ENCODE data around the gene ATP6AP1. TPM values are rescaled to one million over a fixed set of nuclear protein-coding genes. Genes with fewer than 3 reads are reported as not detected.

The ATP6AP1 gene
- total RNA-seq, 1 donor: 61.9 TPM

- Histone ChIP-seq H3K4me1 (ENCODE audit: insufficient read depth, low read length) (peaks cover 3% of the 10 kb centered on the region), H2AFZ (ENCODE audit: low read length) (peak overlapping the region; percentile 22), H3K79me2 (ENCODE audit: insufficient read depth, low read length) (peaks cover 20% of the 10 kb centered on the region), H3K27ac (ENCODE audit: low read depth, low read length) (peak overlapping the region; percentile 91), H3K9me3 (ENCODE audit: low read depth, low read length) (no peaks in the 10 kb centered on the region), H3K36me3 (ENCODE audit: insufficient read depth, low read length) (peaks cover 30% of the 10 kb centered on the region), H4K20me1 (ENCODE audit: insufficient read depth, low read length) (peaks cover 20% of the 10 kb centered on the region), H3K4me2 (ENCODE audit: insufficient read depth, low read length) (peak overlapping the region; percentile 82), H3K4me3 (ENCODE audit: insufficient read depth, low read length) (peak overlapping the region; percentile 70), H3K27me3 (ENCODE audit: insufficient read depth, low read length) (no peaks in the 10 kb centered on the region)
- peak; percentile 88 for DNase-seq (ENCODE audit: insufficient read length, low spot score, missing footprints)
- no peak for TF ChIP-seq CTCF (IDR thresholded peaks at IDR 0.05; ENCODE audit: extremely low read depth, low read depth, low read length)
These were observed 31.2 kb upstream of the ATP6AP1 start for GRCh38 chrX:154396973-154397887.

GRCh38 chrX:154397888-154398667, 30.4 kb upstream of the ATP6AP1 start, which contains the start of gene RPL10:
RPL10 (plus strand) TSS chrX:154398377; CDS start chrX:154398520, 143 bp downstream.
- Histone ChIP-seq H3K36me3 (ENCODE audit: insufficient read depth, low read length) (peaks cover 30% of the 10 kb centered on the region), H3K4me2 (ENCODE audit: insufficient read depth, low read length) (peak within 1 kb of the TSS; percentile 85), H3K79me2 (ENCODE audit: insufficient read depth, low read length) (peaks cover 20% of the 10 kb centered on the region), H3K27ac (ENCODE audit: low read depth, low read length) (peak within 1 kb of the TSS; percentile 91), H3K4me1 (ENCODE audit: insufficient read depth, low read length) (peaks cover 3% of the 10 kb centered on the region), H3K9me3 (ENCODE audit: low read depth, low read length) (no peaks in the 10 kb centered on the region), H3K27me3 (ENCODE audit: insufficient read depth, low read length) (no peaks in the 10 kb centered on the region), H3K4me3 (ENCODE audit: insufficient read depth, low read length) (peak within 1 kb of the TSS; percentile 79), H2AFZ (ENCODE audit: low read length) (peak within 1 kb of the TSS; percentile 22), H4K20me1 (ENCODE audit: insufficient read depth, low read length) (peaks cover 20% of the 10 kb centered on the region)
- no peak for TF ChIP-seq CTCF (IDR thresholded peaks at IDR 0.05; ENCODE audit: extremely low read depth, low read depth, low read length)
- peak; percentile 98 for DNase-seq (ENCODE audit: insufficient read length, low spot score, missing footprints)

DNA sequence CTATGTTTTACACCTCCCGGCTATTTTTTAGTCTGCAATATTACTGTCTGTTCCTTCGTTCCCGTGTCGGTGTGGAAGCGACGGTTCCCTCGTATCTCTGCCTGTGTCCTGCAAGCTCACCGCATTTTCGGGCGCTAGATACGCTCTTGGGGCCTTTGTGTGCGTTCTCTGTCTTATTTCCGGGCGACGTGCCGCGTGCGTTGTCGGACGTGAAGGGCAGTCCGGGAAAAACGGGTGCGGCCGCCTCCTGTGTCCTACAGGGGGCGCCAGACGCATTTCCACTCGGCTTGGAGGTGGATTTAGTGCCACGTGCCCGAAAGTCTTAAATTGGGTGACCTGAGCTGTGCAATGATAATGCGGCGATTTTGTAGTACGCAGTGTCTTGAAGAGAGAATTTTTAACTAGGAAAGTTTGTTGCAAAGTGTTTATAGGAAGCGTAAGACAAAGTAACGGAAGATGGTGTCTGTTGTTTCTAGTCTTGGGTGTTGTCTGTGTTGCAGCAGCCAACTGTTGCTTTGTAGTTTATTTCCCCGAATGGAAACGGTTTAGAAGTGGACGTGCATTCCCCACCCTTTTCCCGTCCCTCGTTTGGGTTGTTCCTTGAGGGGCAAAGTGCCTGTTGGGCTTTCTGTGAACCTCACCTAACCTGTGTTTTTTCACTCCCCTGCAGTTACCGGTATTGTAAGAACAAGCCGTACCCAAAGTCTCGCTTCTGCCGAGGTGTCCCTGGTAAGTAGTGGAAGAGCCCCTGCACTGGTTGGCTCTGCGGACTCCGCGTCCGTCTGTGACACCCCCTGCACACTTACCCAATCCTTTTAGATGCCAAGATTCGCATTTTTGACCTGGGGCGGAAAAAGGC, 29.6 kb upstream of the ATP6AP1 start:
- peaks cover 20% of the 10 kb centered on the region for H3K79me2 ChIP-seq (ENCODE audit: insufficient read depth, low read length)
- H2AFZ ChIP-seq (ENCODE audit: low read length): no peak overlapping the region
- H3K4me3 ChIP-seq (ENCODE audit: insufficient read depth, low read length): peak overlapping the region; percentile 79
- peak; percentile 67 for TF ChIP-seq CTCF (IDR thresholded peaks at IDR 0.05; ENCODE audit: extremely low read depth, low read depth, low read length)
- H3K4me2 ChIP-seq (ENCODE audit: insufficient read depth, low read length): peak overlapping the region; percentile 85
- H3K36me3 ChIP-seq (ENCODE audit: insufficient read depth, low read length): peaks cover 30% of the 10 kb centered on the region
- peak overlapping the region; percentile 87 for H3K27ac ChIP-seq (ENCODE audit: low read depth, low read length)
- H3K27me3 ChIP-seq (ENCODE audit: insufficient read depth, low read length): no peaks in the 10 kb centered on the region
- peaks cover 3% of the 10 kb centered on the region for H3K4me1 ChIP-seq (ENCODE audit: insufficient read depth, low read length)
- H3K9me3 ChIP-seq (ENCODE audit: low read depth, low read length): no peaks in the 10 kb centered on the region
- H4K20me1 ChIP-seq (ENCODE audit: insufficient read depth, low read length): peaks cover 20% of the 10 kb centered on the region
- peak; percentile 69 for DNase-seq (ENCODE audit: insufficient read length, low spot score, missing footprints)
